ENCODE results near the gene CT45A1.

DNA sequence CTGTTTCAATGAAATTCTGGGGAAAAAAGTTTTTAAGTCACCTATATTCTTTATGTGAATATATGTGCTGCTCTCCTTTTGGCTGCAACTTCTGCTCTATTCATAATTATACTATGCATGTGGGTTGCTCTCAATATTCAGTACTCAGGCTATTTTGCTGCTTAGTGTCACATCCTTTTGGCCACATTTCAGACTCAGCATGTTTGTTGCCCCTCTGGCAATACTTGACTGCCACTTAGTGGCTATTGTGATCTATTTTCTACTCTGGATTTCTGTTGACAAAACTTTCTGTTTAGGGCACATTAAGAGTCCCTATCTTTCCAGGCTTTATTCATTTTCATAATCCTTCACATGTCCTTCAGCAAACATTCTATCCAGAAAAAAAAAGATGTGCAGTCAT lies 15.8 kb upstream of the CT45A1 start:
- TF ChIP-seq, protein P1, sequence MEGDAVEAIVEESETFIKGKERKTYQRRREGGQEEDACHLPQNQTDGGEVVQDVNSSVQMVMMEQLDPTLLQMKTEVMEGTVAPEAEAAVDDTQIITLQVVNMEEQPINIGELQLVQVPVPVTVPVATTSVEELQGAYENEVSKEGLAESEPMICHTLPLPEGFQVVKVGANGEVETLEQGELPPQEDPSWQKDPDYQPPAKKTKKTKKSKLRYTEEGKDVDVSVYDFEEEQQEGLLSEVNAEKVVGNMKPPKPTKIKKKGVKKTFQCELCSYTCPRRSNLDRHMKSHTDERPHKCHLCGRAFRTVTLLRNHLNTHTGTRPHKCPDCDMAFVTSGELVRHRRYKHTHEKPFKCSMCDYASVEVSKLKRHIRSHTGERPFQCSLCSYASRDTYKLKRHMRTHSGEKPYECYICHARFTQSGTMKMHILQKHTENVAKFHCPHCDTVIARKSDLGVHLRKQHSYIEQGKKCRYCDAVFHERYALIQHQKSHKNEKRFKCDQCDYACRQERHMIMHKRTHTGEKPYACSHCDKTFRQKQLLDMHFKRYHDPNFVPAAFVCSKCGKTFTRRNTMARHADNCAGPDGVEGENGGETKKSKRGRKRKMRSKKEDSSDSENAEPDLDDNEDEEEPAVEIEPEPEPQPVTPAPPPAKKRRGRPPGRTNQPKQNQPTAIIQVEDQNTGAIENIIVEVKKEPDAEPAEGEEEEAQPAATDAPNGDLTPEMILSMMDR (IDR thresholded peaks at IDR 0.05) = peak in 1 of 4 experiments; percentile 8
- TF ChIP-seq POLR2A (IDR thresholded peaks at IDR 0.05) = no peak
- TF ChIP-seq EP300 (IDR thresholded peaks at IDR 0.05) = no peak
